ENCODE results near the gene ADAMTS15. TPM values are rescaled to one million over a fixed set of nuclear protein-coding genes. Genes with fewer than 3 reads are reported as not detected.

Gene ADAMTS15
- total and polyA plus RNA-seq, 10 of the 15 experiments (the other 5 are each of a cell fraction or from before 2014, with no cell fraction given): not detected

GRCh38 chr11:130428316-130429119 is 19.9 kb upstream of the ADAMTS15 start, which contains the start of gene ADAMTS8:
Gene ADAMTS8, minus strand, starts transcription at chr11:130428609. Its CDS starts 323 bp downstream, at chr11:130428286.
- Histone ChIP-seq H3K4me2 (ENCODE audit: control insufficient read depth, insufficient read depth) (no peak within 1 kb of the TSS), H3K27ac (ENCODE audit: control insufficient read depth, insufficient read depth) (no peak within 1 kb of the TSS), H4K20me1 (ENCODE audit: control insufficient read depth, insufficient read depth) (no peaks in the 10 kb centered on the region; the same call in 1 of the 2 replicates), H3K4me3 (no peak within 1 kb of the TSS), H3K27me3 (replicated peaks in 1 of 2; ENCODE audit: control insufficient read depth in 2 of 2, insufficient read depth in 2 of 2, low read length in 1 of 2) (peaks cover 15% of the 10 kb centered on the region in 2 experiments), H3K36me3 (ENCODE audit: control insufficient read depth in 2 of 2, insufficient read depth in 2 of 2, low read length in 1 of 2) (no peaks in the 10 kb centered on the region), H3K79me2 (ENCODE audit: control insufficient read depth, insufficient read depth, low read length) (no peaks in the 10 kb centered on the region), H3K9me3 (replicated peaks; ENCODE audit: control insufficient read depth, insufficient read depth, low read length) (no peaks in the 10 kb centered on the region), H3K9ac (ENCODE audit: control insufficient read depth, insufficient read depth, low read length) (no peak within 1 kb of the TSS), H3K4me1 (ENCODE audit: control insufficient read depth, insufficient read depth, low read length) (no peaks in the 10 kb centered on the region), H2AFZ (ENCODE audit: control insufficient read depth, low read depth, low read length) (no peak within 1 kb of the TSS)
- RAD21 ChIA-PET (ENCODE audit: unreplicated experiment): interaction anchor here (7.3 kb wide), 1 partner anchor 432 kb away, joined by 132 read pairs; no protein-coding TSS in a partner anchor
- DNase-seq (ENCODE audit: low read depth, low spot score) (no peak), FAIRE-seq (no peak), ATAC-seq (no peak)
- TF ChIP-seq ZBTB40 (IDR thresholded peaks at IDR 0.05; ENCODE audit: borderline replicate concordance) (no peak), RAD21 (IDR thresholded peaks at IDR 0.05; ENCODE audit: insufficient read depth, low read depth, low read length) (no peak), NFYA (IDR thresholded peaks at IDR 0.05; ENCODE audit: borderline replicate concordance, low read depth, low read length) (no peak), FOS (IDR thresholded peaks at IDR 0.05; ENCODE audit: borderline replicate concordance, extremely low read depth, insufficient read length) (no peak), ATF3 (IDR thresholded peaks at IDR 0.05; ENCODE audit: borderline replicate concordance, extremely low read depth, low read depth, low read length) (no peak), ZBED1 (IDR thresholded peaks at IDR 0.05; ENCODE audit: borderline replicate concordance) (no peak), MXI1 (IDR thresholded peaks at IDR 0.05; ENCODE audit: low read depth, low read length) (no peak)
- POLR2A ChIA-PET: no interaction called here
- CTCF ChIA-PET: interaction anchor here (5.4 to 8.2 kb wide), 2 partner anchors 216 to 433 kb away, joined by 50 to 295 read pairs; no protein-coding TSS in a partner anchor
- 7% methylated on average over 26 of the region's 64 CpGs for WGBS (ENCODE audit: insufficient coverage, insufficient replicate concordance, low lambda C conversion rate, missing lambda C conversion rate)
- no TSS peak for BruUV-seq (replicated peaks)
- intact Hi-C loops (cut with micrococcal nuclease; ENCODE audit: unreplicated experiment): no loop called here
- SMC1A ChIA-PET (ENCODE audit: uncharacterized antibody, unreplicated experiment): interaction anchor here (0.8 to 9.8 kb wide), 2 partner anchors 432 to 466 kb away, joined by 3 to 177 read pairs; no protein-coding TSS in a partner anchor
- in situ Hi-C loops (cut with MboI): loop anchor here (10.0 kb wide), 1 partner anchor 214 kb away; no protein-coding TSS in a partner anchor
